B cell (primary cell): ENCODE measurements around the gene TFCP2.

ENCODE experiments used
- CTCF ChIP-seq: fragments of 200-600 bp; IDR thresholded peaks from one replicate; pipeline ENCODE4 v1.8.0; 2022; ENCODE audit warnings: antibody characterized with exemption, mild to moderate bottlenecking
- EZH2 ChIP-seq: IDR thresholded peaks from 2 replicates; pipeline ENCODE4 v1.6.1; 2012; ENCODE audit warnings: borderline replicate concordance, low read depth, mild to moderate bottlenecking, moderate library complexity, low read length; ENCODE audit not compliant: insufficient read depth, poor library complexity, severe bottlenecking

- no peak for TF ChIP-seq CTCF
- no peak for TF ChIP-seq EZH2
Measured at GRCh38 chr12:51062631-51063397, 110.1 kb downstream of the TFCP2 start.
